Endothelial cell of umbilical vein (primary cell): ENCODE measurements around the gene VAMP2. TPM values are rescaled to one million over a fixed set of nuclear protein-coding genes. Genes with fewer than 3 reads are reported as not detected.

Experiments
- BruUV-seq: library from RNA; stranded (reverse); fragments of 400-500 nt; replicated peaks from 2 replicates; lab custom pipeline; 2021; lab: Mats Ljungman, UMichigan
- CTCF ChIA-PET: fragments of 300-600, 350-600 bp; sonication (Branson Sonifier 250); formaldehyde crosslinking; loops from one replicate; lab custom pipeline; 2021; ENCODE audit warnings: antibody characterized with exemption, inconsistent platforms; lab: Charles Lee
- POLR2A ChIA-PET: fragments of 300-600, 350-600 bp; sonication (Branson Sonifier 250); formaldehyde crosslinking; loops from one replicate; lab custom pipeline; 2021; ENCODE audit warnings: antibody characterized with exemption, inconsistent platforms; lab: Charles Lee
- DNase-seq: peaks from one replicate; pipeline ENCODE4 v3.0.0-alpha.2; 2011; ENCODE audit warnings: low read depth, low spot score
- FAIRE-seq: peaks from 2 replicates; lab custom pipeline; 2011; peaks lifted over from hg19 to GRCh38; lab: Jason Lieb, UNC
- H2AFZ ChIP-seq: 2 replicates; pipeline ENCODE4 v1.6.0; 2012; ENCODE audit warnings: low read depth, low read length, control low read depth, inconsistent platforms
- H3K27ac ChIP-seq: 2 replicates; pipeline ENCODE4 v1.5.1; 2011; ENCODE audit warnings: low read depth, mild to moderate bottlenecking, control low read depth, low read length, moderate library complexity; ENCODE audit not compliant: insufficient read depth
- H3K27me3 ChIP-seq, 2 experiments: 2 replicates each; pipeline versions ENCODE4 v1.6.0 to v1.6.1; 2011; ENCODE audit warnings: low read length in 2 of 2, mixed read lengths in 1 of 2; ENCODE audit not compliant: control insufficient read depth in 2 of 2, insufficient read depth in 2 of 2
- H3K36me3 ChIP-seq, 2 experiments: 2 replicates in 1 of 2; 3 replicates in 1 of 2; pipeline ENCODE4 v1.5.1; 2011; ENCODE audit warnings: low read length in 2 of 2, mild to moderate bottlenecking in 1 of 2, moderate library complexity in 1 of 2; ENCODE audit not compliant: control insufficient read depth in 2 of 2, insufficient read depth in 2 of 2; ENCODE audit errors: extremely low read depth in 1 of 2
- H3K4me1 ChIP-seq: 3 replicates; pipeline ENCODE4 v1.5.1; 2011; ENCODE audit warnings: mild to moderate bottlenecking, low read length; ENCODE audit not compliant: control insufficient read depth, insufficient read depth; ENCODE audit errors: extremely low read depth
- H3K4me2 ChIP-seq: 2 replicates; pipeline ENCODE4 v1.6.1; 2011; ENCODE audit warnings: low read length, control low read depth, mixed read lengths; ENCODE audit not compliant: insufficient read depth
- H3K4me3 ChIP-seq, 3 experiments: fragments of 200-600 bp in 1 of 3; sonication (generic), shearing (Covaris generic) in 1 of 3; replicated peaks in 1 of 3; 2 replicates each; pipeline ENCODE4 v1.5.1; 2011 to 2016; ENCODE audit warnings: control low read depth in 3 of 3, low read length in 3 of 3, mild to moderate bottlenecking in 2 of 3, inconsistent platforms in 1 of 3, low read depth in 1 of 3, moderate library complexity in 1 of 3; ENCODE audit not compliant: insufficient read depth in 1 of 3
- H3K79me2 ChIP-seq: 2 replicates; pipeline ENCODE4 v1.6.0; 2012; ENCODE audit warnings: low read length, inconsistent platforms; ENCODE audit not compliant: control insufficient read depth, insufficient read depth
- H3K9ac ChIP-seq: replicated peaks from 2 replicates; pipeline ENCODE3; 2011; ENCODE audit warnings: low read length, control low read depth; ENCODE audit not compliant: insufficient read depth; ENCODE audit errors: extremely low read depth
- H3K9me1 ChIP-seq: replicated peaks from 3 replicates; pipeline ENCODE4 v1.6.0; 2011; ENCODE audit warnings: mild to moderate bottlenecking, low read length; ENCODE audit not compliant: control insufficient read depth, insufficient read depth; ENCODE audit errors: extremely low read depth
- H3K9me3 ChIP-seq: replicated peaks from 2 replicates; pipeline ENCODE4 v1.5.1; 2012; ENCODE audit warnings: low read length, inconsistent platforms; ENCODE audit not compliant: control insufficient read depth, insufficient read depth
- H4K20me1 ChIP-seq: replicated peaks from 2 replicates; pipeline ENCODE3; 2011; ENCODE audit warnings: mild to moderate bottlenecking, low read length; ENCODE audit not compliant: control insufficient read depth, insufficient read depth; ENCODE audit errors: extremely low read depth
- EZH2 ChIP-seq: IDR thresholded peaks from 2 replicates; pipeline ENCODE4 v1.6.1; 2012; ENCODE audit warnings: borderline replicate concordance, low read depth, mild to moderate bottlenecking, moderate library complexity, low read length, inconsistent platforms; ENCODE audit not compliant: severe bottlenecking
- FOS ChIP-seq: IDR thresholded peaks from 2 replicates; pipeline ENCODE4 v1.6.1; 2011; ENCODE audit warnings: mild to moderate bottlenecking, low read length, moderate library complexity, borderline replicate concordance; ENCODE audit not compliant: insufficient read depth
- GATA2 ChIP-seq: IDR thresholded peaks from 2 replicates; pipeline ENCODE4 v1.7.0; 2011; ENCODE audit warnings: low read depth, mild to moderate bottlenecking, moderate library complexity, mixed read lengths, low read length; ENCODE audit not compliant: insufficient read length, insufficient read depth
- JUN ChIP-seq: IDR thresholded peaks from 2 replicates; pipeline ENCODE4 v1.6.1; 2011; ENCODE audit warnings: borderline replicate concordance, low read depth; ENCODE audit not compliant: insufficient read length, insufficient read depth
- MAX ChIP-seq: IDR thresholded peaks from 2 replicates; pipeline ENCODE4 v1.6.1; 2011; ENCODE audit not compliant: insufficient read depth, insufficient read length
- MYC ChIP-seq: IDR thresholded peaks from one replicate; pipeline ENCODE4 v1.6.1; 2011; ENCODE audit warnings: mild to moderate bottlenecking, low read depth, low read length
- POLR2A ChIP-seq: IDR thresholded peaks from 2 replicates; pipeline ENCODE4 v1.6.1; 2012; ENCODE audit warnings: low read depth, mild to moderate bottlenecking, control low read depth, low read length
- POLR2AphosphoS5 ChIP-seq: IDR thresholded peaks from 2 replicates; pipeline ENCODE4 v1.6.1; 2012; ENCODE audit warnings: low read depth, mild to moderate bottlenecking, control low read depth, low read length, moderate library complexity; ENCODE audit not compliant: insufficient read depth
- dilution Hi-C: fragments of 300-500 bp; cut with MboI; formaldehyde crosslinking; loops from one replicate; pipeline ENCODE4 v1.15.0; 2019; ENCODE audit warnings: low sequenced_read_pairs; ENCODE audit not compliant: extremely low pct_ligation_motif_present
- intact Hi-C: fragments of 100-400 bp; cut with micrococcal nuclease; formaldehyde crosslinking; loops from one replicate; pipeline ENCODE4 v1.10.0; 2022
- polyA plus RNA-seq, 4 experiments: library from polyadenylated mRNA; depleted of rRNA in 3 of 4; stranded (reverse) in 3 of 4; unstranded in 1 of 4; fragments of >200 nt; gene quantifications; 2 replicates each; pipeline versions ENCODE4 v1.2.1 to v1.2.3, GENCODE V29; 2011 to 2012; ENCODE audit warnings: missing spikeins in 1 of 4
- total RNA-seq: library from RNA; stranded (reverse); gene quantifications from 2 replicates; pipeline ENCODE4 v1.2.3, GENCODE V29; 2021
- TF ChIP-seq, protein P1 (sequence below), 2 donors: IDR thresholded peaks; 1 replicate in 1 of 2; 2 replicates in 1 of 2; pipeline ENCODE4 v1.5.1; 2011; ENCODE audit warnings: low read length in 2 of 2, mild to moderate bottlenecking in 2 of 2, moderate library complexity in 2 of 2, control low read depth in 1 of 2, inconsistent platforms in 1 of 2, low read depth in 1 of 2; ENCODE audit not compliant: insufficient read depth in 1 of 2; ENCODE audit errors: extremely low read depth in 1 of 2

Gene VAMP2
- total and polyA plus RNA-seq, 2 donors (not counting 3 experiments of a cell fraction or from before 2014, with no cell fraction given) = 35.9 to 38.0 TPM

DNA sequence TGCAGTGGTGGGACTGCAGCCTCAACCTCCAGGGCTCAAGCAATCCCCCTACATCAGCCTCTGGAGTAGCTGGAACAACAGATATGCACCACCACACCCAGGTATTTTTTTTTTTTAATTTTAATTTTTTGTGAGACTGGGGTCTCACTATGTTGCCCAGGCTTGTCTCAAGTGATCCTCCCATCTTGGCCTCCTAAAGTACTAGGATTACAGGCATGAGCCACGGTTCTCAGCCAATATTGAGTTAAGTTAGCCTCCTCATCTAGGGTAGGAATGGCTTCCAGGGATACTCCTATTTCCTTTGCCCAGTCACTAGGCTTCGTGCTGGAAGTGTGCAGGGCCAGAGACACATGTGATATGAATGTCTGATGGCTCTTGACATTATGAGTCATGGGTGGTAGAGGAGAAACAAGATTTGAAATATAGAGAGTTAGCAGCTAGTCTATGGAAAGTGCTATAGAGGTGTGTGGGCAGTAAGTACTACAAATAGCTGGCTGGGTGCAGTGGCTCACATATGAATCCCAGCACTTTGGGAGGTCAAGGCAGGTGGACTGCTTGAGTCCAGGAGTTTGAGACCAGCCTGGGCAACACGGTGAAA is 30.8 kb downstream of the VAMP2 start:
- H3K9me1 ChIP-seq = no peaks in the 10 kb centered on the region
- no peak overlapping the region for H3K27ac ChIP-seq
- H2AFZ ChIP-seq = no peak overlapping the region
- no peaks in the 10 kb centered on the region for H3K36me3 ChIP-seq
- no peak for FAIRE-seq
- no peak overlapping the region for H3K4me3 ChIP-seq
- DNase-seq = no peak
- CTCF ChIA-PET = interaction anchor here (1.6 kb wide), 1 partner anchor 72 kb away, joined by 5 read pairs; no protein-coding TSS in a partner anchor
- TF ChIP-seq MAX (no peak), FOS (no peak), GATA2 (no peak), EZH2 (no peak), POLR2AphosphoS5 (no peak), MYC (no peak), POLR2A (no peak), JUN (no peak)
- TF ChIP-seq, protein P1, sequence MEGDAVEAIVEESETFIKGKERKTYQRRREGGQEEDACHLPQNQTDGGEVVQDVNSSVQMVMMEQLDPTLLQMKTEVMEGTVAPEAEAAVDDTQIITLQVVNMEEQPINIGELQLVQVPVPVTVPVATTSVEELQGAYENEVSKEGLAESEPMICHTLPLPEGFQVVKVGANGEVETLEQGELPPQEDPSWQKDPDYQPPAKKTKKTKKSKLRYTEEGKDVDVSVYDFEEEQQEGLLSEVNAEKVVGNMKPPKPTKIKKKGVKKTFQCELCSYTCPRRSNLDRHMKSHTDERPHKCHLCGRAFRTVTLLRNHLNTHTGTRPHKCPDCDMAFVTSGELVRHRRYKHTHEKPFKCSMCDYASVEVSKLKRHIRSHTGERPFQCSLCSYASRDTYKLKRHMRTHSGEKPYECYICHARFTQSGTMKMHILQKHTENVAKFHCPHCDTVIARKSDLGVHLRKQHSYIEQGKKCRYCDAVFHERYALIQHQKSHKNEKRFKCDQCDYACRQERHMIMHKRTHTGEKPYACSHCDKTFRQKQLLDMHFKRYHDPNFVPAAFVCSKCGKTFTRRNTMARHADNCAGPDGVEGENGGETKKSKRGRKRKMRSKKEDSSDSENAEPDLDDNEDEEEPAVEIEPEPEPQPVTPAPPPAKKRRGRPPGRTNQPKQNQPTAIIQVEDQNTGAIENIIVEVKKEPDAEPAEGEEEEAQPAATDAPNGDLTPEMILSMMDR (IDR thresholded peaks at IDR 0.05; ENCODE audit: extremely low read depth in 1 of 2, insufficient read depth in 1 of 2, low read depth in 1 of 2, low read length in 2 of 2) = no peak
- H3K79me2 ChIP-seq = no peaks in the 10 kb centered on the region
- H3K27me3 ChIP-seq = no peaks in the 10 kb centered on the region
- no peak overlapping the region for H3K9ac ChIP-seq
- intact Hi-C loops (no loop called here), dilution Hi-C loops (no loop called here)
- no peaks in the 10 kb centered on the region for H4K20me1 ChIP-seq
- POLR2A ChIA-PET = interaction anchor here (1.1 kb wide), 1 partner anchor 41 kb away, joined by 3 read pairs; no protein-coding TSS in a partner anchor
- no peak overlapping the region for H3K4me2 ChIP-seq
- H3K9me3 ChIP-seq = no peaks in the 10 kb centered on the region
- BruUV-seq = no TSS peak
- no peaks in the 10 kb centered on the region for H3K4me1 ChIP-seq
